Activated T-helper 17 cell treated with anti-CD3 and anti-CD28 coated beads, Interleukin-2, amount 50 U/mL, for 72 hours (primary cell): ENCODE results near the gene FRMD1. TPM values are rescaled to one million over a fixed set of nuclear protein-coding genes. Genes with fewer than 3 reads are reported as not detected.
"Not testable (repeated sequence)": the region's sequence is repeated elsewhere in the genome, so short reads cannot be mapped to it uniquely, and the experiment has no call there.

Experiments used
- ATAC-seq: fragments of 150-1000 bp; cut with Tn5 transposase; replicated peaks from 2 replicates; pipeline ENCODE4 v1.10.0; 2021; ENCODE audit warnings: mild to moderate bottlenecking, moderate library complexity
- H3K27ac Mint-ChIP-seq: one replicate; pipeline ENCODE4 v1.8.0; 2022; ENCODE audit warnings: mixed read lengths
- H3K27me3 Mint-ChIP-seq: one replicate; pipeline ENCODE4 v1.8.0; 2022; ENCODE audit warnings: mixed read lengths
- H3K36me3 Mint-ChIP-seq: one replicate; pipeline ENCODE4 v1.8.0; 2022; ENCODE audit warnings: low read depth, mild to moderate bottlenecking, mixed read lengths
- H3K4me1 Mint-ChIP-seq: one replicate; pipeline ENCODE4 v1.8.0; 2022; ENCODE audit warnings: mixed read lengths
- H3K4me3 Mint-ChIP-seq: one replicate; pipeline ENCODE4 v1.8.0; 2022; ENCODE audit warnings: mild to moderate bottlenecking, mixed read lengths
- H3K9me3 Mint-ChIP-seq: one replicate; pipeline ENCODE4 v1.8.0; 2022; ENCODE audit warnings: mixed read lengths
- total RNA-seq, 2 donors: library from RNA; stranded (reverse); gene quantifications; one replicate each; pipeline ENCODE4 v1.2.3, GENCODE V29; 2022

FRMD1 gene
- total RNA-seq, 2 donors from 2014 or later, result not detected

GRCh38 chr6:168082860-168083513 lies 4.0 kb upstream of the FRMD1 start:
- ATAC-seq, result no peak
- no peaks in the 10 kb centered on the region for H3K4me1 Mint-ChIP-seq
- no peak overlapping the region for H3K4me3 Mint-ChIP-seq
- H3K27me3 Mint-ChIP-seq, result no peaks in the 10 kb centered on the region
- H3K9me3 Mint-ChIP-seq, result no peaks in the 10 kb centered on the region
- no peak overlapping the region for H3K27ac Mint-ChIP-seq
- H3K36me3 Mint-ChIP-seq, result no peaks in the 10 kb centered on the region

- no peak for ATAC-seq
- no peaks in the 10 kb centered on the region for H3K9me3 Mint-ChIP-seq
- H3K4me1 Mint-ChIP-seq, result no peaks in the 10 kb centered on the region
- no peaks in the 10 kb centered on the region for H3K27me3 Mint-ChIP-seq
- H3K4me3 Mint-ChIP-seq, result no peak overlapping the region
- no peak overlapping the region for H3K27ac Mint-ChIP-seq
- H3K36me3 Mint-ChIP-seq, result no peaks in the 10 kb centered on the region
Observed at GRCh38 chr6:168081858-168082546, 3.0 kb upstream of the FRMD1 start.

GRCh38 chr6:168080393-168081077 lies 1.5 kb upstream of the FRMD1 start:
- Mint-ChIP-seq H3K9me3 (no peaks in the 10 kb centered on the region), H3K27ac (no peak overlapping the region), H3K36me3 (no peaks in the 10 kb centered on the region), H3K27me3 (no peaks in the 10 kb centered on the region), H3K4me1 (no peaks in the 10 kb centered on the region), H3K4me3 (no peak overlapping the region)
- no peak for ATAC-seq

GRCh38 chr6:168078175-168078942 lies 653 bp downstream of the FRMD1 start:
- no peak for ATAC-seq
- Mint-ChIP-seq H3K36me3 (no peaks in the 10 kb centered on the region), H3K4me1 (no peaks in the 10 kb centered on the region), H3K27me3 (no peaks in the 10 kb centered on the region), H3K4me3 (no peak overlapping the region), H3K27ac (no peak overlapping the region), H3K9me3 (no peaks in the 10 kb centered on the region)

GRCh38 chr6:168077401-168077800 lies 1.6 kb downstream of the FRMD1 start:
- H3K9me3 Mint-ChIP-seq, H3K27me3 Mint-ChIP-seq, H3K4me3 Mint-ChIP-seq, H3K27ac Mint-ChIP-seq, ATAC-seq, H3K36me3 Mint-ChIP-seq, H3K4me1 Mint-ChIP-seq: not testable (repeated sequence)

- Mint-ChIP-seq H3K4me1 (no peaks in the 10 kb centered on the region), H3K9me3 (no peaks in the 10 kb centered on the region), H3K36me3 (no peaks in the 10 kb centered on the region), H3K27ac (no peak overlapping the region), H3K27me3 (no peaks in the 10 kb centered on the region), H3K4me3 (no peak overlapping the region)
- no peak for ATAC-seq
Observed at GRCh38 chr6:168075787-168076202, 3.2 kb downstream of the FRMD1 start.

- H3K9me3 Mint-ChIP-seq, result no peaks in the 10 kb centered on the region
- H3K27ac Mint-ChIP-seq, result no peak overlapping the region
Observed at GRCh38 chr6:168075216-168075615, 3.8 kb downstream of the FRMD1 start.

GRCh38 chr6:168073937-168074730 lies 4.9 kb downstream of the FRMD1 start:
- peaks cover 4% of the 10 kb centered on the region for H3K27me3 Mint-ChIP-seq
- no peak overlapping the region for H3K4me3 Mint-ChIP-seq
- no peak for ATAC-seq
- H3K9me3 Mint-ChIP-seq, result no peaks in the 10 kb centered on the region
- no peaks in the 10 kb centered on the region for H3K36me3 Mint-ChIP-seq
- no peaks in the 10 kb centered on the region for H3K4me1 Mint-ChIP-seq
- H3K27ac Mint-ChIP-seq, result no peak overlapping the region

More at GRCh38 chr6:168075216-168075615, 3.8 kb downstream of the FRMD1 start:
- ATAC-seq, result no peak
- no peaks in the 10 kb centered on the region for H3K36me3 Mint-ChIP-seq
- H3K4me3 Mint-ChIP-seq, result no peak overlapping the region
- no peaks in the 10 kb centered on the region for H3K4me1 Mint-ChIP-seq
- no peaks in the 10 kb centered on the region for H3K27me3 Mint-ChIP-seq

GRCh38 chr6:168072730-168073129 lies 6.3 kb downstream of the FRMD1 start:
- Mint-ChIP-seq H3K9me3 (no peaks in the 10 kb centered on the region), H3K4me1 (no peaks in the 10 kb centered on the region), H3K27me3 (peaks cover 4% of the 10 kb centered on the region), H3K4me3 (no peak overlapping the region), H3K27ac (no peak overlapping the region), H3K36me3 (no peaks in the 10 kb centered on the region)
- no peak for ATAC-seq

GRCh38 chr6:168072261-168072660 lies 6.8 kb downstream of the FRMD1 start:
- Mint-ChIP-seq H3K4me1 (no peaks in the 10 kb centered on the region), H3K9me3 (no peaks in the 10 kb centered on the region), H3K36me3 (no peaks in the 10 kb centered on the region), H3K4me3 (no peak overlapping the region), H3K27ac (no peak overlapping the region), H3K27me3 (peaks cover 6% of the 10 kb centered on the region)
- ATAC-seq, result no peak

GRCh38 chr6:168071620-168072019 lies 7.4 kb downstream of the FRMD1 start:
- no peak overlapping the region for H3K27ac Mint-ChIP-seq
- no peaks in the 10 kb centered on the region for H3K4me1 Mint-ChIP-seq
- H3K36me3 Mint-ChIP-seq, result no peaks in the 10 kb centered on the region
- H3K4me3 Mint-ChIP-seq, result no peak overlapping the region
- ATAC-seq, result no peak
- H3K9me3 Mint-ChIP-seq, result no peaks in the 10 kb centered on the region
- peaks cover 8% of the 10 kb centered on the region for H3K27me3 Mint-ChIP-seq

- ATAC-seq, result no peak
- H3K36me3 Mint-ChIP-seq, result no peaks in the 10 kb centered on the region
- H3K4me3 Mint-ChIP-seq, result no peak overlapping the region
- H3K27ac Mint-ChIP-seq, result no peak overlapping the region
- H3K4me1 Mint-ChIP-seq, result no peaks in the 10 kb centered on the region
- H3K27me3 Mint-ChIP-seq, result peaks cover 8% of the 10 kb centered on the region
- no peaks in the 10 kb centered on the region for H3K9me3 Mint-ChIP-seq
Observed at GRCh38 chr6:168070804-168071203, 8.2 kb downstream of the FRMD1 start.

GRCh38 chr6:168067081-168067759 lies 11.8 kb downstream of the FRMD1 start:
- H3K4me3 Mint-ChIP-seq, result no peak overlapping the region
- ATAC-seq, result no peak
- H3K36me3 Mint-ChIP-seq, result no peaks in the 10 kb centered on the region
- no peaks in the 10 kb centered on the region for H3K4me1 Mint-ChIP-seq
- no peak overlapping the region for H3K27ac Mint-ChIP-seq
- no peaks in the 10 kb centered on the region for H3K9me3 Mint-ChIP-seq
- peaks cover 8% of the 10 kb centered on the region for H3K27me3 Mint-ChIP-seq
